ENCODE measurements around the gene TUBD1. TPM values are rescaled to one million over a fixed set of nuclear protein-coding genes. Genes with fewer than 3 reads are reported as not detected.

Gene TUBD1
- polyA plus RNA-seq, 1 donor (not counting 4 experiments of a cell fraction or from before 2014, with no cell fraction given) = 7.6 TPM

GRCh38 chr17:59848778-59849177 is 44.0 kb downstream of the TUBD1 start:
- no peak for DNase-seq (ENCODE audit: low read depth, low spot score)
- no peaks in the 10 kb centered on the region for H3K36me3 ChIP-seq (ENCODE audit: control insufficient read depth in 2 of 2, extremely low read depth in 1 of 2, insufficient read depth in 2 of 2, low read length in 2 of 2)
- no peak overlapping the region for H3K4me3 ChIP-seq (ENCODE audit: control insufficient read depth in 2 of 3, extremely low read depth in 1 of 3, insufficient read depth in 2 of 3, low read depth in 1 of 3, low read length in 3 of 3)
- no peaks in the 10 kb centered on the region for H3K9me1 ChIP-seq (ENCODE audit: control insufficient read depth, extremely low read depth, insufficient read depth, low read length)
- H3K4me1 ChIP-seq (ENCODE audit: control insufficient read depth, extremely low read depth, insufficient read depth, low read length) = peaks cover 54% of the 10 kb centered on the region
- H2AFZ ChIP-seq (ENCODE audit: control insufficient read depth, low read length) = no peak overlapping the region
- dilution Hi-C loops (cut with MboI; ENCODE audit: extremely low pct_ligation_motif_present, low sequenced_read_pairs) = no loop called here
- H3K79me2 ChIP-seq (ENCODE audit: control insufficient read depth, insufficient read depth, low read length) = no peaks in the 10 kb centered on the region
- H4K20me1 ChIP-seq (ENCODE audit: control insufficient read depth, extremely low read depth, insufficient read depth, low read length) = no peaks in the 10 kb centered on the region
- H3K27ac ChIP-seq (ENCODE audit: control insufficient read depth, insufficient read depth, low read length) = no peak overlapping the region
- no peak overlapping the region for H3K4me2 ChIP-seq (ENCODE audit: control insufficient read depth, extremely low read depth, insufficient read depth, low read depth, low read length)
- no peak for TF ChIP-seq CTCF (optimal IDR thresholded peaks at IDR 0.05 in 1 of 3, IDR thresholded peaks at IDR 0.05 in 1 of 3, conservative IDR thresholded peaks at IDR 0.05 in 1 of 3; ENCODE audit: extremely low read depth in 1 of 3, insufficient read depth in 2 of 3, low read length in 3 of 3)
- TF ChIP-seq EZH2 (IDR thresholded peaks at IDR 0.05; ENCODE audit: low read length) = no peak
- H3K9ac ChIP-seq (ENCODE audit: control insufficient read depth, extremely low read depth, insufficient read depth, low read length) = no peak overlapping the region
- H3K9me3 ChIP-seq (ENCODE audit: control insufficient read depth, low read depth, low read length) = no peaks in the 10 kb centered on the region
- no peaks in the 10 kb centered on the region for H3K27me3 ChIP-seq (ENCODE audit: control insufficient read depth, extremely low read depth, insufficient read depth, low read length)
- FAIRE-seq = no peak

- no peak overlapping the region for H3K27ac ChIP-seq (ENCODE audit: control insufficient read depth, insufficient read depth, low read length)
- dilution Hi-C loops (cut with MboI; ENCODE audit: extremely low pct_ligation_motif_present, low sequenced_read_pairs) = no loop called here
Observed at GRCh38 chr17:59848385-59848668, 44.4 kb downstream of the TUBD1 start.

More at GRCh38 chr17:59848385-59848668, 44.4 kb downstream of the TUBD1 start:
- TF ChIP-seq CTCF (optimal IDR thresholded peaks at IDR 0.05 in 1 of 3, IDR thresholded peaks at IDR 0.05 in 1 of 3, conservative IDR thresholded peaks at IDR 0.05 in 1 of 3; ENCODE audit: extremely low read depth in 1 of 3, insufficient read depth in 2 of 3, low read length in 3 of 3) (no peak), EZH2 (IDR thresholded peaks at IDR 0.05; ENCODE audit: low read length) (no peak)
- no peaks in the 10 kb centered on the region for H3K9me1 ChIP-seq (ENCODE audit: control insufficient read depth, extremely low read depth, insufficient read depth, low read length)
- no peak overlapping the region for H3K4me3 ChIP-seq (ENCODE audit: control insufficient read depth in 2 of 3, extremely low read depth in 1 of 3, insufficient read depth in 2 of 3, low read depth in 1 of 3, low read length in 3 of 3)
- H3K9me3 ChIP-seq (ENCODE audit: control insufficient read depth, low read depth, low read length) = no peaks in the 10 kb centered on the region
- no peak overlapping the region for H3K4me2 ChIP-seq (ENCODE audit: control insufficient read depth, extremely low read depth, insufficient read depth, low read depth, low read length)
- H3K9ac ChIP-seq (ENCODE audit: control insufficient read depth, extremely low read depth, insufficient read depth, low read length) = no peak overlapping the region
- no peaks in the 10 kb centered on the region for H4K20me1 ChIP-seq (ENCODE audit: control insufficient read depth, extremely low read depth, insufficient read depth, low read length)
- peaks cover 50% of the 10 kb centered on the region for H3K4me1 ChIP-seq (ENCODE audit: control insufficient read depth, extremely low read depth, insufficient read depth, low read length)
- no peaks in the 10 kb centered on the region for H3K36me3 ChIP-seq (ENCODE audit: control insufficient read depth in 2 of 2, extremely low read depth in 1 of 2, insufficient read depth in 2 of 2, low read length in 2 of 2)
- no peak for DNase-seq (ENCODE audit: low read depth, low spot score)
- no peak overlapping the region for H2AFZ ChIP-seq (ENCODE audit: control insufficient read depth, low read length)
- no peaks in the 10 kb centered on the region for H3K27me3 ChIP-seq (ENCODE audit: control insufficient read depth, extremely low read depth, insufficient read depth, low read length)
- H3K79me2 ChIP-seq (ENCODE audit: control insufficient read depth, insufficient read depth, low read length) = no peaks in the 10 kb centered on the region
- no peak for FAIRE-seq

Measured in keratinocyte (primary cell).